GM12878 (cell line): ENCODE data around the gene SLC25A11. TPM values are rescaled to one million over a fixed set of nuclear protein-coding genes. Genes with fewer than 3 reads are reported as not detected.

Experiments used
- CEBPB ChIP-seq, 2 experiments: fragments of 150-350 bp in 1 of 2; IDR thresholded peaks; 2 replicates each; pipeline ENCODE4 v1.6.1; 2012 to 2014; ENCODE audit warnings: low read depth in 2 of 2, low read length in 2 of 2, borderline replicate concordance in 1 of 2, inconsistent platforms in 1 of 2
- FOXM1 ChIP-seq: IDR thresholded peaks from 2 replicates; pipeline ENCODE4 v1.6.1; 2012; ENCODE audit warnings: low read depth, mild to moderate bottlenecking, inconsistent platforms, low read length, moderate library complexity
- GATAD2B ChIP-seq: fragments of 450-650 bp; conservative IDR thresholded peaks from 2 replicates; pipeline ENCODE4 v1.6.1; 2017; ENCODE audit warnings: low read depth, mild to moderate bottlenecking, moderate library complexity
- HCFC1 ChIP-seq: fragments of 150-350 bp; IDR thresholded peaks from 2 replicates; pipeline ENCODE4 v1.6.1; 2014; ENCODE audit warnings: low read length
- IKZF1 ChIP-seq: fragments of 450-650 bp; conservative IDR thresholded peaks from 2 replicates; pipeline ENCODE4 v1.6.1; 2017; ENCODE audit warnings: antibody characterized with exemption, mild to moderate bottlenecking
- JUND ChIP-seq: IDR thresholded peaks from 2 replicates; pipeline ENCODE4 v1.6.1; 2012; ENCODE audit warnings: low read depth, mild to moderate bottlenecking, low read length, improper control_type of control experiment, moderate library complexity
- MXI1 ChIP-seq: fragments of 150-350 bp; IDR thresholded peaks from 2 replicates; pipeline ENCODE4 v1.6.1; 2011; ENCODE audit warnings: low read depth, mild to moderate bottlenecking, inconsistent platforms, low read length, improper control_type of control experiment
- NRF1 ChIP-seq: conservative IDR thresholded peaks from 2 replicates; pipeline ENCODE4 v1.6.1; 2011; ENCODE audit warnings: mild to moderate bottlenecking, low read depth, low read length, improper control_type of control experiment
- POLR2A ChIP-seq: IDR thresholded peaks from 2 replicates; pipeline ENCODE4 v1.6.1; 2011; ENCODE audit warnings: low read depth, mild to moderate bottlenecking, low read length
- POU2F2 ChIP-seq: IDR thresholded peaks from 3 replicates; pipeline ENCODE4 v1.6.1; 2011; ENCODE audit warnings: low read depth, mild to moderate bottlenecking, low read length, borderline replicate concordance
- RFX5 ChIP-seq: IDR thresholded peaks from 2 replicates; pipeline ENCODE4 v1.6.1; 2011; ENCODE audit warnings: low read depth, low read length, improper control_type of control experiment
- SIN3A ChIP-seq: IDR thresholded peaks from 2 replicates; pipeline ENCODE4 v1.6.1; 2012; ENCODE audit warnings: low read depth, low read length, improper control_type of control experiment
- ZSCAN29 ChIP-seq: fragments of 450-650 bp; IDR thresholded peaks from 2 replicates; pipeline ENCODE4 v1.6.1; 2017; ENCODE audit warnings: mild to moderate bottlenecking, moderate library complexity
- ZZZ3 ChIP-seq: IDR thresholded peaks from 2 replicates; pipeline ENCODE4 v1.6.1; 2011; ENCODE audit warnings: low read depth; ENCODE audit not compliant: control insufficient read depth, insufficient read length
- polyA plus RNA-seq, 11 experiments: library from polyadenylated mRNA; depleted of rRNA in 4 of 11; unstranded in 6 of 11; stranded (reverse) in 5 of 11; fragments of >200 nt; fragmentation: Nextera tagmentation in 4 of 11; fragmentation: Illumina TruSeq in 1 of 11; extraction: Ambion mirVana in 4 of 11; extraction: Trizol in 1 of 11; gene quantifications; 1 replicate in 1 of 11; 2 replicates in 10 of 11; pipeline versions ENCODE4 v1.2.1 to v1.2.3, GENCODE V29; 2011 to 2016; ENCODE audit warnings: inconsistent platforms in 2 of 11, missing spikeins in 2 of 11, low read depth in 1 of 11
- total RNA-seq, 4 experiments: library from RNA; depleted of rRNA in 3 of 4; stranded (reverse); fragments of >200 nt in 3 of 4; fragmentation: Illumina TruSeq in 1 of 4; extraction: Trizol in 1 of 4; gene quantifications; 2 replicates each; pipeline versions ENCODE4 v1.2.1 to v1.2.3, GENCODE V29; 2013 to 2021
- TF ChIP-seq, protein P1 (sequence below): fragments of 450-650 bp; IDR thresholded peaks from 2 replicates; pipeline ENCODE4 v1.6.1; 2018; ENCODE audit warnings: borderline replicate concordance, mild to moderate bottlenecking; ENCODE audit not compliant: partially characterized antibody
- TF ChIP-seq, protein P2 (sequence below): IDR thresholded peaks from 2 replicates; pipeline ENCODE4 v1.6.1; 2011; ENCODE audit warnings: low read depth, mild to moderate bottlenecking, low read length, moderate library complexity, borderline replicate concordance; ENCODE audit errors: extremely low read depth
- TF ChIP-seq, protein P3 (sequence below): fragments of 450-650 bp; IDR thresholded peaks from 2 replicates; pipeline ENCODE4 v1.6.1; 2017; ENCODE audit warnings: antibody characterized with exemption, mild to moderate bottlenecking, moderate library complexity
- TF ChIP-seq, protein P4 (sequence below), 3 experiments: IDR thresholded peaks in 2 of 3; conservative IDR thresholded peaks in 1 of 3; 2 replicates each; pipeline ENCODE4 v1.5.1; 2011; ENCODE audit warnings: low read depth in 3 of 3, low read length in 3 of 3, mild to moderate bottlenecking in 3 of 3, control low read depth in 2 of 3, moderate library complexity in 2 of 3, inconsistent platforms in 1 of 3, mixed read lengths in 1 of 3; ENCODE audit not compliant: control insufficient read depth in 2 of 3, insufficient read depth in 1 of 3; ENCODE audit errors: extremely low read depth in 1 of 3

The SLC25A11 gene
- total and polyA plus RNA-seq, 10 of the 15 experiments (the other 5 are each of a cell fraction or from before 2014, with no cell fraction given), result 5.8 to 142 (median 65.0) TPM

DNA sequence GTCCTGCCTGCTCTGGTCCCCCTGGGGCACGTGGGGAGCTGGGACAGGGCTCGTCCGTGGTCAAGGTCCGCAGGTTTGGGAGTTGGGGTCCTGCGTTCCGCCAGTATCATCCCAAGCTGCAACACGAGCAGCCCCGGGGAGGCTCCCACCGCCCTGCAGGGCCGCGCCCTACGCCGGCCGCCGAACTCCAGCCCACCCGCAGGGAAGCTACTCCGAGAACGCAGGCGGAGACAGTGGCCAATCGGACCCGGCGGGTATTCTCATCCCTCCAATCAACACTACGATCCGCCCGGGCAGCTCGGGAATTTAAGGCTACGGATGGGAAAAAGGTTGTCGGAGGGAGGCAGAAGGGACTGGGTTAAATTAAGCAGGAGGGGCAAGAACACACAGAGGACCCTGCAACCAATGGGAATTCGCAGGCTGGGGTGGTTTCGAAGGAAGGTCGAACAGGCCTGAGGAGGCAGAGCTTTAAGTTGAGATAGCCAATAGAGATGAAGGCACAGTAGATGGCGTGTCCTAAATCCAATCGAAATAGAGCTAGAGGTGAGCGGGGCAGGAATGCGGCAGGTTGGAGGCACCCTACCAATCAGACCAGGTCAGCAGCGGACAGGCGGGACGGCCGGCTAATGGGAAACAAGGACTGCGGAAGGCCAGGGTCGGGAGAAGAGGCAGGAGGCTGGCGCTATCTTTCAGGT lies 27.1 kb upstream of the SLC25A11 start (continued):
- TF ChIP-seq, protein P1, sequence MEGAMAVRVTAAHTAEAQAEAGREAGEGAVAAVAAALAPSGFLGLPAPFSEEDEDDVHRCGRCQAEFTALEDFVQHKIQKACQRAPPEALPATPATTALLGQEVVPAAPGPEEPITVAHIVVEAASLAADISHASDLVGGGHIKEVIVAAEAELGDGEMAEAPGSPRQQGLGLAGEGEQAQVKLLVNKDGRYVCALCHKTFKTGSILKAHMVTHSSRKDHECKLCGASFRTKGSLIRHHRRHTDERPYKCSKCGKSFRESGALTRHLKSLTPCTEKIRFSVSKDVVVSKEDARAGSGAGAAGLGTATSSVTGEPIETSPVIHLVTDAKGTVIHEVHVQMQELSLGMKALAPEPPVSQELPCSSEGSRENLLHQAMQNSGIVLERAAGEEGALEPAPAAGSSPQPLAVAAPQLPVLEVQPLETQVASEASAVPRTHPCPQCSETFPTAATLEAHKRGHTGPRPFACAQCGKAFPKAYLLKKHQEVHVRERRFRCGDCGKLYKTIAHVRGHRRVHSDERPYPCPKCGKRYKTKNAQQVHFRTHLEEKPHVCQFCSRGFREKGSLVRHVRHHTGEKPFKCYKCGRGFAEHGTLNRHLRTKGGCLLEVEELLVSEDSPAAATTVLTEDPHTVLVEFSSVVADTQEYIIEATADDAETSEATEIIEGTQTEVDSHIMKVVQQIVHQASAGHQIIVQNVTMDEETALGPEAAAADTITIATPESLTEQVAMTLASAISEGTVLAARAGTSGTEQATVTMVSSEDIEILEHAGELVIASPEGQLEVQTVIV, result peak; percentile 89
- TF ChIP-seq HCFC1, result no peak
- TF ChIP-seq IKZF1, result 0 out of 2 replicates have a peak, but pooled peaks have one; percentile 16
- no peak for TF ChIP-seq CEBPB (IDR thresholded peaks at IDR 0.05; ENCODE audit: borderline replicate concordance in 1 of 2, low read depth in 2 of 2, low read length in 2 of 2)
- TF ChIP-seq JUND, result no peak
- TF ChIP-seq SIN3A, result peak; percentile 38
- TF ChIP-seq GATAD2B, result no peak
- no peak for TF ChIP-seq FOXM1
- no peak for TF ChIP-seq ZZZ3
- no peak for TF ChIP-seq ZSCAN29
- TF ChIP-seq POU2F2, result no peak
- peak; percentile 76 for TF ChIP-seq RFX5
- no peak; the same call in 1 of the 2 replicates for TF ChIP-seq NRF1
- TF ChIP-seq POLR2A, result peak; percentile 67
- TF ChIP-seq, protein P2, sequence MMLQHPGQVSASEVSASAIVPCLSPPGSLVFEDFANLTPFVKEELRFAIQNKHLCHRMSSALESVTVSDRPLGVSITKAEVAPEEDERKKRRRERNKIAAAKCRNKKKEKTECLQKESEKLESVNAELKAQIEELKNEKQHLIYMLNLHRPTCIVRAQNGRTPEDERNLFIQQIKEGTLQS, result no peak
- TF ChIP-seq, protein P3, sequence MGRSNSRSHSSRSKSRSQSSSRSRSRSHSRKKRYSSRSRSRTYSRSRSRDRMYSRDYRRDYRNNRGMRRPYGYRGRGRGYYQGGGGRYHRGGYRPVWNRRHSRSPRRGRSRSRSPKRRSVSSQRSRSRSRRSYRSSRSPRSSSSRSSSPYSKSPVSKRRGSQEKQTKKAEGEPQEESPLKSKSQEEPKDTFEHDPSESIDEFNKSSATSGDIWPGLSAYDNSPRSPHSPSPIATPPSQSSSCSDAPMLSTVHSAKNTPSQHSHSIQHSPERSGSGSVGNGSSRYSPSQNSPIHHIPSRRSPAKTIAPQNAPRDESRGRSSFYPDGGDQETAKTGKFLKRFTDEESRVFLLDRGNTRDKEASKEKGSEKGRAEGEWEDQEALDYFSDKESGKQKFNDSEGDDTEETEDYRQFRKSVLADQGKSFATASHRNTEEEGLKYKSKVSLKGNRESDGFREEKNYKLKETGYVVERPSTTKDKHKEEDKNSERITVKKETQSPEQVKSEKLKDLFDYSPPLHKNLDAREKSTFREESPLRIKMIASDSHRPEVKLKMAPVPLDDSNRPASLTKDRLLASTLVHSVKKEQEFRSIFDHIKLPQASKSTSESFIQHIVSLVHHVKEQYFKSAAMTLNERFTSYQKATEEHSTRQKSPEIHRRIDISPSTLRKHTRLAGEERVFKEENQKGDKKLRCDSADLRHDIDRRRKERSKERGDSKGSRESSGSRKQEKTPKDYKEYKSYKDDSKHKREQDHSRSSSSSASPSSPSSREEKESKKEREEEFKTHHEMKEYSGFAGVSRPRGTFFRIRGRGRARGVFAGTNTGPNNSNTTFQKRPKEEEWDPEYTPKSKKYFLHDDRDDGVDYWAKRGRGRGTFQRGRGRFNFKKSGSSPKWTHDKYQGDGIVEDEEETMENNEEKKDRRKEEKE, result no peak
- TF ChIP-seq, protein P4, sequence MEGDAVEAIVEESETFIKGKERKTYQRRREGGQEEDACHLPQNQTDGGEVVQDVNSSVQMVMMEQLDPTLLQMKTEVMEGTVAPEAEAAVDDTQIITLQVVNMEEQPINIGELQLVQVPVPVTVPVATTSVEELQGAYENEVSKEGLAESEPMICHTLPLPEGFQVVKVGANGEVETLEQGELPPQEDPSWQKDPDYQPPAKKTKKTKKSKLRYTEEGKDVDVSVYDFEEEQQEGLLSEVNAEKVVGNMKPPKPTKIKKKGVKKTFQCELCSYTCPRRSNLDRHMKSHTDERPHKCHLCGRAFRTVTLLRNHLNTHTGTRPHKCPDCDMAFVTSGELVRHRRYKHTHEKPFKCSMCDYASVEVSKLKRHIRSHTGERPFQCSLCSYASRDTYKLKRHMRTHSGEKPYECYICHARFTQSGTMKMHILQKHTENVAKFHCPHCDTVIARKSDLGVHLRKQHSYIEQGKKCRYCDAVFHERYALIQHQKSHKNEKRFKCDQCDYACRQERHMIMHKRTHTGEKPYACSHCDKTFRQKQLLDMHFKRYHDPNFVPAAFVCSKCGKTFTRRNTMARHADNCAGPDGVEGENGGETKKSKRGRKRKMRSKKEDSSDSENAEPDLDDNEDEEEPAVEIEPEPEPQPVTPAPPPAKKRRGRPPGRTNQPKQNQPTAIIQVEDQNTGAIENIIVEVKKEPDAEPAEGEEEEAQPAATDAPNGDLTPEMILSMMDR (IDR thresholded peaks at IDR 0.05 in 2 of 3, conservative IDR thresholded peaks at IDR 0.05 in 1 of 3; ENCODE audit: control insufficient read depth in 2 of 3, extremely low read depth in 1 of 3, insufficient read depth in 1 of 3, low read depth in 3 of 3, low read length in 3 of 3), result no peak
- no peak; the same call in 1 of the 2 replicates for TF ChIP-seq MXI1
